Stimulated activated effector memory CD8-positive, alpha-beta T cell treated with anti-CD3 and anti-CD28 coated beads, Interleukin-12 subunit alpha, Interleukin-12 subunit beta, amount 100 ng/mL, for 72 hours (primary cell): ENCODE measurements around the gene MPPED2.
"Not testable (repeated sequence)": the region's sequence is repeated elsewhere in the genome, so short reads cannot be mapped to it uniquely, and the experiment has no call there.

Experiments used
- ATAC-seq: fragments of 150-1000 bp; cut with Tn5 transposase; 2 replicates; pipeline ENCODE4 v1.10.0; 2021
- DNase-seq, 2 donors: peaks; one replicate each; pipeline ENCODE4 v3.0.0; 2021 to 2022; ENCODE audit warnings: low spot score in 2 of 2
- H3K27ac Mint-ChIP-seq: one replicate; pipeline ENCODE4 v1.8.0; 2022; ENCODE audit warnings: mild to moderate bottlenecking, mixed read lengths
- H3K36me3 Mint-ChIP-seq: one replicate; pipeline ENCODE4 v1.8.0; 2022; ENCODE audit warnings: mild to moderate bottlenecking, mixed read lengths
- H3K4me1 Mint-ChIP-seq: one replicate; pipeline ENCODE4 v1.8.0; 2022; ENCODE audit warnings: mixed read lengths
- H3K4me3 Mint-ChIP-seq: one replicate; pipeline ENCODE4 v1.8.0; 2022; ENCODE audit warnings: mild to moderate bottlenecking, mixed read lengths
- H3K9me3 Mint-ChIP-seq: one replicate; pipeline ENCODE4 v1.8.0; 2022; ENCODE audit warnings: mixed read lengths

The MPPED2 gene

GRCh38 chr11:30560206-30561106 lies 25.7 kb downstream of the MPPED2 start:
- Mint-ChIP-seq H3K27ac (no peak overlapping the region), H3K36me3 (peaks cover 6% of the 10 kb centered on the region), H3K9me3 (peaks cover 2% of the 10 kb centered on the region), H3K4me3 (no peak overlapping the region), H3K4me1 (no peaks in the 10 kb centered on the region)
- DNase-seq (no peak), ATAC-seq (peak; percentile 43)

GRCh38 chr11:30559004-30559403 lies 27.1 kb downstream of the MPPED2 start:
- DNase-seq (no peak), ATAC-seq (no peak)
- H3K27ac Mint-ChIP-seq: no peak overlapping the region
- H3K4me3 Mint-ChIP-seq: no peak overlapping the region
- no peaks in the 10 kb centered on the region for H3K4me1 Mint-ChIP-seq
- H3K9me3 Mint-ChIP-seq: peaks cover 3% of the 10 kb centered on the region
- peaks cover 6% of the 10 kb centered on the region for H3K36me3 Mint-ChIP-seq

- H3K36me3 Mint-ChIP-seq, H3K4me3 Mint-ChIP-seq: not testable (repeated sequence)
These were observed 31.6 kb downstream of the MPPED2 start for GRCh38 chr11:30554587-30554986.

GRCh38 chr11:30553521-30554110 lies 32.5 kb downstream of the MPPED2 start:
- Mint-ChIP-seq H3K9me3 (peaks cover 3% of the 10 kb centered on the region), H3K36me3 (peaks cover 6% of the 10 kb centered on the region)
- no peak for ATAC-seq

More at GRCh38 chr11:30554587-30554986, 31.6 kb downstream of the MPPED2 start:
- DNase-seq, ATAC-seq, H3K27ac Mint-ChIP-seq, H3K9me3 Mint-ChIP-seq, H3K4me1 Mint-ChIP-seq: not testable (repeated sequence)

GRCh38 chr11:30552839-30553238 lies 33.3 kb downstream of the MPPED2 start:
- no peak overlapping the region for H3K27ac Mint-ChIP-seq
- DNase-seq (no peak), ATAC-seq (no peak)
- peaks cover 3% of the 10 kb centered on the region for H3K9me3 Mint-ChIP-seq
- no peaks in the 10 kb centered on the region for H3K36me3 Mint-ChIP-seq
- no peak overlapping the region for H3K4me3 Mint-ChIP-seq
- no peaks in the 10 kb centered on the region for H3K4me1 Mint-ChIP-seq

More at GRCh38 chr11:30553521-30554110, 32.5 kb downstream of the MPPED2 start:
- no peak overlapping the region for H3K27ac Mint-ChIP-seq
- H3K4me1 Mint-ChIP-seq: no peaks in the 10 kb centered on the region
- DNase-seq: no peak
- no peak overlapping the region for H3K4me3 Mint-ChIP-seq

- no peak overlapping the region for H3K27ac Mint-ChIP-seq
These were observed 36.1 kb downstream of the MPPED2 start for GRCh38 chr11:30550022-30550542.

GRCh38 chr11:30549565-30549964 lies 36.6 kb downstream of the MPPED2 start:
- ATAC-seq (no peak), DNase-seq (no peak)
- Mint-ChIP-seq H3K4me1 (no peaks in the 10 kb centered on the region), H3K4me3 (no peak overlapping the region), H3K36me3 (no peaks in the 10 kb centered on the region), H3K27ac (no peak overlapping the region), H3K9me3 (no peaks in the 10 kb centered on the region)

More at GRCh38 chr11:30550022-30550542, 36.1 kb downstream of the MPPED2 start:
- Mint-ChIP-seq H3K4me3 (no peak overlapping the region), H3K9me3 (no peaks in the 10 kb centered on the region), H3K4me1 (no peaks in the 10 kb centered on the region), H3K36me3 (no peaks in the 10 kb centered on the region)
- ATAC-seq (no peak), DNase-seq (no peak)

- Mint-ChIP-seq H3K36me3 (no peaks in the 10 kb centered on the region), H3K27ac (no peak overlapping the region), H3K4me3 (no peak overlapping the region), H3K4me1 (no peaks in the 10 kb centered on the region), H3K9me3 (no peaks in the 10 kb centered on the region)
- ATAC-seq (no peak), DNase-seq (no peak)
These were observed 39.8 kb downstream of the MPPED2 start for GRCh38 chr11:30546334-30546733.

GRCh38 chr11:30545507-30545906 lies 40.6 kb downstream of the MPPED2 start:
- Mint-ChIP-seq H3K27ac (no peak overlapping the region), H3K9me3 (no peaks in the 10 kb centered on the region), H3K36me3 (no peaks in the 10 kb centered on the region), H3K4me1 (no peaks in the 10 kb centered on the region), H3K4me3 (no peak overlapping the region)
- ATAC-seq (no peak), DNase-seq (no peak)

GRCh38 chr11:30543066-30543465 lies 43.1 kb downstream of the MPPED2 start:
- no peaks in the 10 kb centered on the region for H3K4me1 Mint-ChIP-seq
- no peak overlapping the region for H3K4me3 Mint-ChIP-seq
- H3K36me3 Mint-ChIP-seq: no peaks in the 10 kb centered on the region
- ATAC-seq (no peak), DNase-seq (no peak)
- H3K27ac Mint-ChIP-seq: no peak overlapping the region
- no peaks in the 10 kb centered on the region for H3K9me3 Mint-ChIP-seq

- ATAC-seq (no peak), DNase-seq (no peak)
- no peaks in the 10 kb centered on the region for H3K36me3 Mint-ChIP-seq
- no peaks in the 10 kb centered on the region for H3K4me1 Mint-ChIP-seq
- H3K27ac Mint-ChIP-seq: no peak overlapping the region
- H3K9me3 Mint-ChIP-seq: no peaks in the 10 kb centered on the region
- no peak overlapping the region for H3K4me3 Mint-ChIP-seq
These were observed 45.4 kb downstream of the MPPED2 start for GRCh38 chr11:30540781-30541180.

- Mint-ChIP-seq H3K27ac (no peak overlapping the region), H3K36me3 (no peaks in the 10 kb centered on the region), H3K4me1 (no peaks in the 10 kb centered on the region), H3K4me3 (no peak overlapping the region), H3K9me3 (no peaks in the 10 kb centered on the region)
- DNase-seq (no peak), ATAC-seq (no peak)
These were observed 47.9 kb downstream of the MPPED2 start for GRCh38 chr11:30538251-30538650.

- no peak overlapping the region for H3K4me3 Mint-ChIP-seq
- ATAC-seq (no peak), DNase-seq (no peak)
- no peak overlapping the region for H3K27ac Mint-ChIP-seq
- no peaks in the 10 kb centered on the region for H3K36me3 Mint-ChIP-seq
- H3K4me1 Mint-ChIP-seq: no peaks in the 10 kb centered on the region
- H3K9me3 Mint-ChIP-seq: no peaks in the 10 kb centered on the region
These were observed 50.3 kb downstream of the MPPED2 start for GRCh38 chr11:30535818-30536217.

- Mint-ChIP-seq H3K36me3 (no peaks in the 10 kb centered on the region), H3K27ac (no peak overlapping the region), H3K4me1 (no peaks in the 10 kb centered on the region), H3K9me3 (no peaks in the 10 kb centered on the region), H3K4me3 (no peak overlapping the region)
- ATAC-seq (no peak), DNase-seq (no peak)
These were observed 52.7 kb downstream of the MPPED2 start for GRCh38 chr11:30533445-30533947.

- no peaks in the 10 kb centered on the region for H3K4me1 Mint-ChIP-seq
- DNase-seq (no peak), ATAC-seq (no peak)
- H3K36me3 Mint-ChIP-seq: no peaks in the 10 kb centered on the region
- no peak overlapping the region for H3K27ac Mint-ChIP-seq
- H3K4me3 Mint-ChIP-seq: no peak overlapping the region
- no peaks in the 10 kb centered on the region for H3K9me3 Mint-ChIP-seq
These were observed 58.6 kb downstream of the MPPED2 start for GRCh38 chr11:30527566-30527965.

- no peaks in the 10 kb centered on the region for H3K9me3 Mint-ChIP-seq
- ATAC-seq: no peak
- no peak overlapping the region for H3K4me3 Mint-ChIP-seq
These were observed 59.6 kb downstream of the MPPED2 start for GRCh38 chr11:30526558-30526957.

More at GRCh38 chr11:30526558-30526957, 59.6 kb downstream of the MPPED2 start:
- Mint-ChIP-seq H3K36me3 (no peaks in the 10 kb centered on the region), H3K27ac (no peak overlapping the region), H3K4me1 (no peaks in the 10 kb centered on the region)
- no peak for DNase-seq
